GM06990 (cell line): Measurements from ENCODE around the gene ZNF865.
"Not testable (repeated sequence)": the region's sequence is repeated elsewhere in the genome, so short reads cannot be mapped to it uniquely, and the experiment has no call there.

Source experiments
- DNase-seq: peaks from one replicate; pipeline ENCODE4 v3.0.0-alpha.2; 2011; ENCODE audit not compliant: insufficient read length; ENCODE audit errors: extremely low read depth
- H3K27me3 ChIP-seq: replicated peaks from 2 replicates; pipeline ENCODE4 v1.6.0; 2011; ENCODE audit warnings: low read length; ENCODE audit not compliant: control insufficient read depth, insufficient read depth
- H3K36me3 ChIP-seq: 2 replicates; pipeline ENCODE4 v1.5.1; 2011; ENCODE audit warnings: low read length; ENCODE audit not compliant: control insufficient read depth, insufficient read depth
- H3K4me3 ChIP-seq: replicated peaks from 2 replicates; pipeline ENCODE4 v1.5.1; 2011; ENCODE audit warnings: low read depth, mild to moderate bottlenecking, control low read depth, low read length
- TF ChIP-seq, protein P1 (sequence below): IDR thresholded peaks from 2 replicates; pipeline ENCODE4 v1.5.1; 2011; ENCODE audit warnings: low read length, control low read depth, mild to moderate bottlenecking, inconsistent platforms; ENCODE audit not compliant: insufficient read depth, poor library complexity, severe bottlenecking

The ZNF865 gene

DNA sequence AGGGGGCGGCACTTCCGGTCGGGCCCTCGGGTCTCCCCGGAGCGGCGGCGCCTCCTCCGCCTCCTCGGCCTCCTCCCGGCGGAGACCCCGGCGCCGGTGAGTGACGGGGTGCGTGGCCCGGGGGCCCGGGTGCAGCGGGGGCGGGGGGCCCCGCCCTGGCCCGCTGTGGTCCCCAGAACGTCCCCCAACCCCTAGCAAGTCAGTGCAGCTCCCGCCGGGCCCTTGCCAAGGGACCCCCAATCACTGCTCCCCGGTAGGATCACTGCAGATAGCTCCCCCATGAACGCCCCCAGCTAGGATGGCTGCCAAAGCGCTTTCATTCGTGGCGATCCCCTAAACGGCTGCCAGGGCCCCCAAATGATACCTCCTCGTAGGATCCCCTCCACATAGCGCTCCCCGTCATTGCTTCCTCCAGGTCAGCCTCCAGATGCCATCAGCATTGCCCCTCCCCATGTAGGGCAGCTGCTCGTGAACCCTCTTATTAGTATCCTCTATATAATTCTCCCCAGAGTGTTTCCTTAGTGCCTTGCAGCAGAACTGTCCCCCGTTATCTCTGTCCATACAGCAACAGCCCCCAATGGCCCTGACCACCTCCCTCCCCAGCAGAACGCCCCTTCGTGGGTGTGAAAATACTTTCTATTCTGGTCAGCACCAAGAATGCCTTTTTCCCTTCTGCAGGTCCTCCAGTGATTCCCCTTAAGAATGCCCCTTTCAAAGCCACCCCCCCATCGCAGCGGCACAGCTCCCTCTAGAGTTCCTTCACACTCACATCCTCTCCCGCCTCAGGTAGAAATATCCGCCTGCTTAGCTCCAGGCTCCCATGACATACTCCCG lies at the start of gene ZNF865:
ZNF865 (plus strand) TSS at position 11 of the 834 bp plus-strand sequence. CDS start 7,972 bp downstream, outside the sequence.
- DNase-seq: peak; percentile 70
- Histone ChIP-seq H3K4me3 (peak within 1 kb of the TSS; percentile 90), H3K36me3 (peaks cover 7% of the 10 kb centered on the region), H3K27me3 (no peaks in the 10 kb centered on the region)
- TF ChIP-seq, protein P1, sequence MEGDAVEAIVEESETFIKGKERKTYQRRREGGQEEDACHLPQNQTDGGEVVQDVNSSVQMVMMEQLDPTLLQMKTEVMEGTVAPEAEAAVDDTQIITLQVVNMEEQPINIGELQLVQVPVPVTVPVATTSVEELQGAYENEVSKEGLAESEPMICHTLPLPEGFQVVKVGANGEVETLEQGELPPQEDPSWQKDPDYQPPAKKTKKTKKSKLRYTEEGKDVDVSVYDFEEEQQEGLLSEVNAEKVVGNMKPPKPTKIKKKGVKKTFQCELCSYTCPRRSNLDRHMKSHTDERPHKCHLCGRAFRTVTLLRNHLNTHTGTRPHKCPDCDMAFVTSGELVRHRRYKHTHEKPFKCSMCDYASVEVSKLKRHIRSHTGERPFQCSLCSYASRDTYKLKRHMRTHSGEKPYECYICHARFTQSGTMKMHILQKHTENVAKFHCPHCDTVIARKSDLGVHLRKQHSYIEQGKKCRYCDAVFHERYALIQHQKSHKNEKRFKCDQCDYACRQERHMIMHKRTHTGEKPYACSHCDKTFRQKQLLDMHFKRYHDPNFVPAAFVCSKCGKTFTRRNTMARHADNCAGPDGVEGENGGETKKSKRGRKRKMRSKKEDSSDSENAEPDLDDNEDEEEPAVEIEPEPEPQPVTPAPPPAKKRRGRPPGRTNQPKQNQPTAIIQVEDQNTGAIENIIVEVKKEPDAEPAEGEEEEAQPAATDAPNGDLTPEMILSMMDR: peak; percentile 84

DNA sequence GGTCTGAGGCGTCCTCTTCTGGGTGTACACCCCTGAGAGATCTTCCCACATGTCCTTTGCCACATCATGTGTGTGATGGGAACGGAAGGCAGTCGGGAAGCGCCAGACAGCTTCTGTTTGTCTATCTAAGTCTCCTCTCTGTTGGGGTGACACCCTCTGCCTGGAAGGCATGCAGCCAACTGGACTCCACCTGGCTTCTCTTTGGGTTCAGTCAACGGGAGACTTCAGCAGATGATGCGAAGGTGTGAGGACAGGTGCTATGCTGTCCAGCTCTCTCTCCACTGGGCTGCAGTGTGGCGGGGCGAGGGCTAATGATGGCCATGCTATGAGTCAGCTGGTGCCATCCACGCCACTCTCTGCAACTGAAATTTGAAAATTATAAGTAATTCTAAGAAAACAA lies 45.8 kb upstream of the ZNF865 start:
- no peak for DNase-seq
- Histone ChIP-seq H3K27me3 (no peaks in the 10 kb centered on the region), H3K4me3 (no peak overlapping the region), H3K36me3 (no peaks in the 10 kb centered on the region)
- TF ChIP-seq, protein P1: no peak

DNA sequence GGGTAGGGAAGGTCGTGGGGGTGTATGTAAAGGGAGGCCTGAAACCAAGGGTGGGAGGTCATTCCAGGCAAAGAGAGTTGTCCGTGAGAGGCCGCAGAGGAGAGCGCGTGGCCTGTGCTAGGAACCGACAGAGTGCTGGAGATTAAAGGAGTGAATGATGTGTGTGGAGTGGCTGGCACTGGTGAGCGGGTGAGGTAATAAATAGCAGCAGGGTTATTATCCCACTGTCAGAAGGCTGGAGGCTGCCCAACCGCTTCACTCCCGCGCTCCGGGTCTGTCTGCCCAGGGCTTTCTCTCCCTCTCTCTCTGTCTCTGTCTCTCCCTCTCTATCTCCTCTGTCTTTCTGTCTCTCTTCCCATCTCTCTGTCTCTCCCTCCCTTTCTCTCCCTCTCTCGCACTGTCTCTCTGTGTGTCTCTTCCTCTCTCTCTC lies 42.2 kb upstream of the ZNF865 start:
- TF ChIP-seq, protein P1: no peak
- Histone ChIP-seq H3K4me3 (no peak overlapping the region), H3K36me3 (no peaks in the 10 kb centered on the region), H3K27me3 (no peaks in the 10 kb centered on the region)
- DNase-seq: no peak

DNA sequence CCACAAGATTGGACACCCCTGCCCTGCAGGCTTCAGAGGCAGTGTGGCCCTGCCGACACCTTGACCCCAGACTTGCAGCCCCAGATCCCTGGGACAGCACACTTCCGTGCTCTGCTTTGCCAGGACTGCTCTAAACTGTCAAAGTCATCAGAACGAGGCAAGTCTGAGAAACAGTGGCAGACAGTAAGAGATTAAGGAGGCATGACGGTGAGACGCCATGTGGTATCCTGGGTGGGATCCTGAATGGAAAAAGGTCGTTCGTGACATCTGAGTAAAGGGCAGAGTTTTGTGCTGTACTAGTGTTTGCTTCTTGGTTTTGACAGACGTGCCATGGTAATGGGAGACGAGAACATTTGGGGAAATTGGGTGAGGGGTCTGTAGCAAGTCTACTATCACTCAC lies 38.6 kb upstream of the ZNF865 start:
- DNase-seq: no peak
- Histone ChIP-seq H3K4me3 (no peak overlapping the region), H3K36me3 (no peaks in the 10 kb centered on the region), H3K27me3 (no peaks in the 10 kb centered on the region)
- TF ChIP-seq, protein P1: no peak

DNA sequence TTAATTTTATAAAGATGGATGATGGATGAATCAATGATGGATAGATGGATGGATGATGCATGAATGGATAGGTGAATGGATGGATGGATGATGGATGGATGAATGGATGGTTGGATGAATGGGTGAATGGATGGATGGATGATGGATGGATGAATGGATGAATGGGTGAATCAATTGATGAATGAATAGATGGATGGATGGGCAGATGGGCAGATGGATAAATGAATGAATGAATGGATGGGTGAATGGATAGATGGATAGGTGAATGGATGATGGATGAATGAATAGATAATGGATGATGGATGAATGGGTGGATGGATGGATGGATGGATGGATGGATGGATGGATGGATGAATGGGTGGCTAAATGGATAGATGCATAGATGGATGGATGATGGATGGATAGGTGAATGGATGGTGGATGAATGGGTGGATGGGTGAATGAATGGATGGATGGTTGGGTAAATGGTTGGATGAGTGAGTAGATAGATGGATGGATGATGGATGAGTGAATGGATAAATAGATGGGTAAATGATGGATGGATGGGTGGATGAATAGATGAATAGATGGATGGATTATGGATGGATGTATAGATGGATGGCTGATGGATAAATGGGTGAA lies 37.6 kb upstream of the ZNF865 start:
- DNase-seq: no peak
- Histone ChIP-seq H3K4me3 (no peak overlapping the region), H3K27me3 (no peaks in the 10 kb centered on the region), H3K36me3 (no peaks in the 10 kb centered on the region)
- TF ChIP-seq, protein P1: no peak

DNA sequence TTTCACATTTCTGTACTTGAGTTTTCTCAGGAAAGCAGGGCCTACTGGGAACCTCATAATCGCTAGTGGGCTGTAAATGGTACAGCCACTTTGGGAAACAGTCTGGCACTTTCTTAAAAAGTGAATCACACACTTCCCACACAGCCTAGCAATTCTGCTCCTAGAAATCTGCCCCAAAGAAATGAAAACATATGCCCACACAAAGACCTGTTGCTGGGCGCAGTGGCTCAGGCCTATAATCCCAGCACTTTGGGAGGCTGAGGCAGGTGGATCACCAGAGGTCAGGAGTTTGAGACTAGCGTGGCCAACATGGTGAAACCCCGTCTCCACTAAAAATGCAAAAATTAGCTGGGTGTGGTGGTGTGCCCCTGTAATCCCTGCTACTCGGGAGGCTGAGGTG lies 36.0 kb upstream of the ZNF865 start:
- not testable (repeated sequence) for DNase-seq, H3K36me3 ChIP-seq, H3K27me3 ChIP-seq, H3K4me3 ChIP-seq

DNA sequence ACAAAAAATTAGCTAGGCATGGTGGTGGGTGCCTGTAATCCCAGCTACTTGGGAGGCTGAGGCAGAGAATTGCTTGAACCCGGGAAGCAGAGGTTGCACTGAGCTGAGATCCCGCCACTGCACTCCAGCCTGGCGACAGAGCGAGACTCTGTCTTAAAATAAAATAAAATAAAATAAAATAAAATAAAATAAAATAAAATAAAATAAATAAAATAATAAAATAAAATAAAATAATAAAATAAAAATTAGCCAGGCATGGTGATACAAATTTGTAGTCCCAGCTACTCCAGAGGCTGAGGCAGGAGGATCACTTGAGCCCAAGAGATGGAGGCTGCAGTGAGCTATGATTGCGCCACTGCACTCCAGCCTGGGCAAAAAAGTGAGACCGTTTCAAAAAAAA lies 31.5 kb upstream of the ZNF865 start:
- H3K27me3 ChIP-seq, H3K4me3 ChIP-seq, H3K36me3 ChIP-seq, DNase-seq: not testable (repeated sequence)
